ENCODE data around the gene LRRC30. TPM values are rescaled to one million over a fixed set of nuclear protein-coding genes. Genes with fewer than 3 reads are reported as not detected.

Gene LRRC30
- total and polyA plus RNA-seq, 2 donors (not counting 1 experiment from before 2014, with no cell fraction given): not detected

DNA sequence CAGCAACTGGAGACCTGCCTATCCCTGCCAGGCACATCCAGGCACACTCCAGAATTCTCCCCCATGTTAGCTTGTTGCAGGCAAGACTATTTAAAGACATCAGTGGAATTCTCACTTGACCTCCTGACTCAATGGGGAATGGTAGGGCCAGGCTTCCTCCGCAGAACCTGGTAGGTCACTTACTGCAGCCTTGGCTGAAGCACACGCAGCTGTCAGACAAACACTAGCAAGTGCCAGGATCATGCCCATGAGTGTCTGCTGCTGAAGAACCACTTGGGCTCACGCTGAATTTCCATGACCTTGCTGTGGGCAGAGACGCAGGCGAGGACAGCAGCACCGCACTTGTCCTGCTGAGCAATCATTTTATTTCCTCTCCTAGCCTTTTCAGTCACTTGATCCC lies 3.2 kb downstream of the LRRC30 start:
- Histone ChIP-seq H3K4me1 (ENCODE audit: control insufficient read depth, extremely low read depth, insufficient read depth, low read length) (no peaks in the 10 kb centered on the region), H2AFZ (ENCODE audit: low read length) (no peak overlapping the region), H3K4me3 (replicated peaks in 1 of 4; ENCODE audit: control extremely low read depth in 1 of 4, insufficient read depth in 1 of 4, low read depth in 3 of 4, low read length in 4 of 4) (no peak overlapping the region), H4K20me1 (ENCODE audit: control insufficient read depth, extremely low read depth, insufficient read depth, low read length) (no peaks in the 10 kb centered on the region), H3K27me3 (ENCODE audit: control insufficient read depth, insufficient read depth, low read length) (no peaks in the 10 kb centered on the region), H3K9me3 (ENCODE audit: control insufficient read depth, insufficient read depth, low read depth, low read length) (no peaks in the 10 kb centered on the region), H3K4me2 (ENCODE audit: extremely low read depth, insufficient read depth, low read length) (no peak overlapping the region), H3K36me3 (ENCODE audit: control insufficient read depth, insufficient read depth, low read length) (no peaks in the 10 kb centered on the region), H3K79me2 (ENCODE audit: control insufficient read depth, insufficient read depth, low read length) (no peaks in the 10 kb centered on the region), H3K9ac (ENCODE audit: insufficient read depth, low read length) (no peak overlapping the region), H3K27ac (ENCODE audit: insufficient read depth, low read length) (no peak overlapping the region)
- no peak for TF ChIP-seq EZH2 (IDR thresholded peaks at IDR 0.05; ENCODE audit: low read length, missing control alignments)
- no peak for DNase-seq (ENCODE audit: low read depth in 2 of 2)

DNA sequence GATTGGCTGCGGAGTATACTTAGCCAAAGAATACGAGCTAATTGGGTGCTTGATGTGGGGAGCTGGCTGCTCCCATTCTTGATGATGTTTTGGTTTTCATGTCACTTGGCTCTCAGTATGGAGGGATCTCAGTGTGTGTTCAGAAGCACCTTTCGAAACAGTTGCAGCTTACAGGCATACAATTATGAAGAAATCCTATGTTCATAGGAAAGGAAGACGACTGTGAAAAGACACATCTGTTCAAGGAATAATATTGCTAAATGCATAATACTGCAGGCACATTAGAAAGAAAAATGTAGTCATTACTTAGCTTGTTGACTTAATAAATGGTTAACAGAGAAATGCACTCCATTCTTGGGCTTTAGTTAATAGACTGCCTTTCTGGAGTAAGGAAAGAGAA lies 4.1 kb downstream of the LRRC30 start:
- no peaks in the 10 kb centered on the region for H4K20me1 ChIP-seq (ENCODE audit: control insufficient read depth, extremely low read depth, insufficient read depth, low read length)
- no peaks in the 10 kb centered on the region for H3K79me2 ChIP-seq (ENCODE audit: control insufficient read depth, insufficient read depth, low read length)
- no peak for TF ChIP-seq EZH2 (IDR thresholded peaks at IDR 0.05; ENCODE audit: low read length, missing control alignments)
- TF ChIP-seq, protein P1, sequence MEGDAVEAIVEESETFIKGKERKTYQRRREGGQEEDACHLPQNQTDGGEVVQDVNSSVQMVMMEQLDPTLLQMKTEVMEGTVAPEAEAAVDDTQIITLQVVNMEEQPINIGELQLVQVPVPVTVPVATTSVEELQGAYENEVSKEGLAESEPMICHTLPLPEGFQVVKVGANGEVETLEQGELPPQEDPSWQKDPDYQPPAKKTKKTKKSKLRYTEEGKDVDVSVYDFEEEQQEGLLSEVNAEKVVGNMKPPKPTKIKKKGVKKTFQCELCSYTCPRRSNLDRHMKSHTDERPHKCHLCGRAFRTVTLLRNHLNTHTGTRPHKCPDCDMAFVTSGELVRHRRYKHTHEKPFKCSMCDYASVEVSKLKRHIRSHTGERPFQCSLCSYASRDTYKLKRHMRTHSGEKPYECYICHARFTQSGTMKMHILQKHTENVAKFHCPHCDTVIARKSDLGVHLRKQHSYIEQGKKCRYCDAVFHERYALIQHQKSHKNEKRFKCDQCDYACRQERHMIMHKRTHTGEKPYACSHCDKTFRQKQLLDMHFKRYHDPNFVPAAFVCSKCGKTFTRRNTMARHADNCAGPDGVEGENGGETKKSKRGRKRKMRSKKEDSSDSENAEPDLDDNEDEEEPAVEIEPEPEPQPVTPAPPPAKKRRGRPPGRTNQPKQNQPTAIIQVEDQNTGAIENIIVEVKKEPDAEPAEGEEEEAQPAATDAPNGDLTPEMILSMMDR (conservative IDR thresholded peaks at IDR 0.05 in 1 of 2, IDR thresholded peaks at IDR 0.05 in 1 of 2; ENCODE audit: low read depth in 1 of 2, low read length in 2 of 2): no peak
- no peak overlapping the region for H2AFZ ChIP-seq (ENCODE audit: low read length)
- H3K9me3 ChIP-seq (ENCODE audit: control insufficient read depth, insufficient read depth, low read depth, low read length): no peaks in the 10 kb centered on the region
- peak in 1 of 2 donors; percentile 15 for DNase-seq (ENCODE audit: low read depth in 2 of 2)
- no peak overlapping the region for H3K27ac ChIP-seq (ENCODE audit: insufficient read depth, low read length)
- no peaks in the 10 kb centered on the region for H3K27me3 ChIP-seq (ENCODE audit: control insufficient read depth, insufficient read depth, low read length)
- H3K9ac ChIP-seq (ENCODE audit: insufficient read depth, low read length): no peak overlapping the region
- no peaks in the 10 kb centered on the region for H3K36me3 ChIP-seq (ENCODE audit: control insufficient read depth, insufficient read depth, low read length)
- H3K4me3 ChIP-seq (replicated peaks in 1 of 4; ENCODE audit: control extremely low read depth in 1 of 4, insufficient read depth in 1 of 4, low read depth in 3 of 4, low read length in 4 of 4): no peak overlapping the region
- no peaks in the 10 kb centered on the region for H3K4me1 ChIP-seq (ENCODE audit: control insufficient read depth, extremely low read depth, insufficient read depth, low read length)
- H3K4me2 ChIP-seq (ENCODE audit: extremely low read depth, insufficient read depth, low read length): no peak overlapping the region

DNA sequence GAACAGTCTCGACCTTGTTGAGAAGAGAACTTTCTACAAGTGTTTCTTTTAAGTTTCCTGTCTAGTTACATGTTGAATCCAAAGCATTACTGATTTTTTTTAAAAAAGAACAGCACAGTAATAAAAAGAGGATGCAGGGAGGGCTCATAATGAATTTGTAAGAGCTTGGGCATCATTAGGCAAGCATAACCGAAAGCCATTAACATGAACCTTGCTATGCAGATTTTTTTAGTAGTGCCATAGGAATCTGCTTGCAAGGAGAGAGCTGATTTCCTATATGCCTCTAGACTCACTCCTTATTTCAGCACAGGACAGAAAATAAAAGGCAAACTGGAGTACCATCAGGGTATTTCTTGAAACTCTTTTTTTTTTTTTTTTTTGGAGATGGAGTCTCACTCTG lies 5.2 kb downstream of the LRRC30 start:
- Histone ChIP-seq H3K27ac (ENCODE audit: insufficient read depth, low read length) (no peak overlapping the region), H3K79me2 (ENCODE audit: control insufficient read depth, insufficient read depth, low read length) (no peaks in the 10 kb centered on the region), H3K9ac (ENCODE audit: insufficient read depth, low read length) (no peak overlapping the region), H3K4me1 (ENCODE audit: control insufficient read depth, extremely low read depth, insufficient read depth, low read length) (no peaks in the 10 kb centered on the region), H3K4me2 (ENCODE audit: extremely low read depth, insufficient read depth, low read length) (no peak overlapping the region), H3K36me3 (ENCODE audit: control insufficient read depth, insufficient read depth, low read length) (no peaks in the 10 kb centered on the region), H2AFZ (ENCODE audit: low read length) (no peak overlapping the region), H3K9me3 (ENCODE audit: control insufficient read depth, insufficient read depth, low read depth, low read length) (no peaks in the 10 kb centered on the region), H4K20me1 (ENCODE audit: control insufficient read depth, extremely low read depth, insufficient read depth, low read length) (no peaks in the 10 kb centered on the region), H3K27me3 (ENCODE audit: control insufficient read depth, insufficient read depth, low read length) (no peaks in the 10 kb centered on the region), H3K4me3 (replicated peaks in 1 of 4; ENCODE audit: control extremely low read depth in 1 of 4, insufficient read depth in 1 of 4, low read depth in 3 of 4, low read length in 4 of 4) (no peak overlapping the region)
- no peak for TF ChIP-seq EZH2 (IDR thresholded peaks at IDR 0.05; ENCODE audit: low read length, missing control alignments)
- TF ChIP-seq, protein P1 (conservative IDR thresholded peaks at IDR 0.05 in 1 of 2, IDR thresholded peaks at IDR 0.05 in 1 of 2; ENCODE audit: low read depth in 1 of 2, low read length in 2 of 2): no peak
- DNase-seq (ENCODE audit: low read depth in 2 of 2): no peak

All from fibroblast of lung (primary cell).